HG03565 (cell line): ENCODE data around the gene FOXL3.
"Not testable (repeated sequence)": the region's sequence is repeated elsewhere in the genome, so short reads cannot be mapped to it uniquely, and the experiment has no call there.

Experiments
- ATAC-seq: cut with Tn5 transposase; IDR thresholded peaks from one replicate; pipeline ENCODE4 v1.9.1; 2021; ENCODE audit warnings: mild to moderate bottlenecking, moderate library complexity; ENCODE audit not compliant: unreplicated experiment

The FOXL3 gene

GRCh38 chr7:335358-336148 is 45.6 kb downstream of the FOXL3 start:
- ATAC-seq: no peak

DNA sequence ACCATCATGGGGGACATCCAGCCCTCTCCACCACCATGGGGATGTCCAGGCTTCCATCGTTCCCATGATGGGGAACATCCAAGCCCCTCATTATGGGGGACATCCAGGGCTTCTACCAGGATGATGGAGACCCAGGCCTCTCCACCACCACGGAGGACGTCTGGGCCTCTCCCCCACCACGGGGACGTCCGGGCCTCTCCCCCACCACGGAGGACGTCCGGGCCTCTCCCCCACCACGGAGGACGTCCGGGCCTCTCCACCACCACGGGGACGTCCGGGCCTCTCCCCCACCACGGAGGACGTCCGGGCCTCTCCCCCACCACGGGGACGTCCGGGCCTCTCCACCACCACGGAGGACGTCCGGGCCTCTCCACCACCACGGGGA is 46.2 kb downstream of the FOXL3 start:
- ATAC-seq: not testable (repeated sequence)

GRCh38 chr7:336810-337566 is 47.0 kb downstream of the FOXL3 start:
- no peak for ATAC-seq

DNA sequence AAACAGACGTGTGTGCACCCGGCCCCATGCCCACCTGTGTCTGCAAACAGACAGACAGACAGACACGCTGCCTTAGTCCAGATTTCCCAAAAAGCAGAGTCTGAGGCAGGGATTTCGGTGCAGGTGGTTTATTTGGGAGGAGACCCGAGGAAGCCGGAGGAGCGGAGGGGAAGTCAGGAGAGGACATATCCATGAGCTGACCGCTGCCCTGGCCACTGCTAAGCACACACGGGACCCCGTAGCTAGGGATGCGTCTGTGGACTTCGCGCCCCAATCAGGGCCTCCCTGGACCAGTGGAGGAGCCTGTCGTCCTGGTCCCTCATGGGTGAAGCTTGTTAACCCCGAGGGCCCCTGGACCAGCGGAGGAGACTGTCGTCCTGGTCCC is 47.6 kb downstream of the FOXL3 start:
- ATAC-seq: no peak

- ATAC-seq: no peak
Measured at GRCh38 chr7:338295-339061, 48.5 kb downstream of the FOXL3 start.

GRCh38 chr7:339062-339342 is 49.0 kb downstream of the FOXL3 start:
- no peak for ATAC-seq

GRCh38 chr7:339696-340095 is 49.7 kb downstream of the FOXL3 start:
- ATAC-seq: no peak

DNA sequence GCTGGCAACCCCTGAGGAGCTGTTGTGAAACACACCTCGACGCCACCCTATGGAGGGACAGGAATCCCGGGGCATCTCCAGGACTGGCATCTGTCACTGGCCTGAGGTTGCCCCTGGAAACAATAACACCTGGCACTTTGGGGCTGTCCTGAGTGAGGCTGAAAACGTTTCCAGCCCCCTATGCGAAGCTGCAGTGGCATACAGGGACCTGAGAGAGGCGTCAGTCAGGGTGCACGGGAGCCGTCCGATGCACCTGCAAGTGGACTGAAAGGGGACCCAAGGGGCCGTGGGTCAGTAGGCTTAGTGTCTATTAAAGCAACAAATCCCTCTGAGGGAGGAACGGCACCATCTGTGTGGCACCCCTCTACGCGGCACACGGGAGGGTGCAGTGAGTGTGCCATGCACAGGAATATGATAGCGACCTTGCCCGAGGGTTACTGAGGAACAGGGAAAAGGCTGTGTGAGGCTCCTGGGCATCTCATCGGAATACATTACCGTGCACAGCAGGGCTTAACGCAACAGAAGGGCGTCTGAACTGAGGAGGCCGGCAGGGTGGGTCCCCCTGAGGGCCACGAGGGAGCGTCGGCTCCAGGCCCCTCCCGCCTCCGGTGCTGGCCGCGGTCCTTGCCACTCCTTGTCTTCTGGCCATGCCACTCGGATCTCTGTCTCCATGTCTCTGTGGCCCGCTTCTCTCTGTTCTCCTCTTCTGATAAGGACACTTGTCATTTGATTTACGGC is 50.4 kb downstream of the FOXL3 start:
- no peak for ATAC-seq
